Neuronal stem cell (in vitro differentiated cells): ENCODE data around the gene TUBB2B.

Experiments
- DNase-seq: peaks from one replicate; pipeline ENCODE4 v3.0.0-alpha.2; 2013; ENCODE audit warnings: low spot score
- H2AFZ ChIP-seq: one replicate; pipeline ENCODE4 v1.6.1; 2013; ENCODE audit warnings: mild to moderate bottlenecking, low read length, inconsistent platforms
- H2AK5ac ChIP-seq: 2 replicates; pipeline ENCODE4 v1.6.1; 2013; ENCODE audit warnings: low read depth, mild to moderate bottlenecking, inconsistent platforms, low read length, moderate library complexity, mixed read lengths
- H2BK120ac ChIP-seq: 2 replicates; pipeline ENCODE4 v1.6.1; 2013; ENCODE audit warnings: low read depth, mild to moderate bottlenecking, inconsistent platforms, low read length, moderate library complexity, mixed read lengths
- H2BK12ac ChIP-seq: one replicate; pipeline ENCODE4 v1.6.1; 2013; ENCODE audit warnings: low read length, inconsistent platforms
- H2BK15ac ChIP-seq: 2 replicates; pipeline ENCODE4 v1.6.1; 2013; ENCODE audit warnings: mild to moderate bottlenecking, low read length, inconsistent platforms, mixed read lengths
- H2BK5ac ChIP-seq: one replicate; pipeline ENCODE4 v1.6.1; 2013; ENCODE audit warnings: inconsistent platforms, mild to moderate bottlenecking, low read length, moderate library complexity
- H3K14ac ChIP-seq: one replicate; pipeline ENCODE4 v1.6.1; 2013; ENCODE audit warnings: low read length, inconsistent platforms
- H3K18ac ChIP-seq: 2 replicates; pipeline ENCODE4 v1.6.1; 2013; ENCODE audit warnings: low read length, inconsistent platforms
- H3K23ac ChIP-seq: 2 replicates; pipeline ENCODE4 v1.6.1; 2013; ENCODE audit warnings: low read depth, mild to moderate bottlenecking, mixed read lengths, low read length, inconsistent platforms; ENCODE audit not compliant: poor library complexity
- H3K27ac ChIP-seq: replicated peaks from 3 replicates; pipeline ENCODE4 v1.5.1; 2013; ENCODE audit warnings: low read length, inconsistent platforms
- H3K27me3 ChIP-seq, 3 experiments: 2 replicates each; pipeline ENCODE4 v1.6.1; 2013; ENCODE audit warnings: low read length in 3 of 3, mild to moderate bottlenecking in 2 of 3, inconsistent platforms in 1 of 3, low read depth in 1 of 3, mixed read lengths in 1 of 3, moderate library complexity in 1 of 3; ENCODE audit not compliant: control insufficient read depth in 3 of 3, insufficient read depth in 3 of 3
- H3K36me3 ChIP-seq, 2 donors: replicated peaks in 1 of 2; 2 replicates each; pipeline ENCODE4 v1.6.1; 2013; ENCODE audit warnings: low read length in 2 of 2; ENCODE audit not compliant: control insufficient read depth in 2 of 2, insufficient read depth in 2 of 2
- H3K4ac ChIP-seq: 2 replicates; pipeline ENCODE4 v1.6.1; 2013; ENCODE audit warnings: inconsistent platforms, mild to moderate bottlenecking, low read length, moderate library complexity
- H3K4me1 ChIP-seq, 2 donors: 1 replicate in 1 of 2; 2 replicates in 1 of 2; pipeline ENCODE4 v1.6.1; 2013; ENCODE audit warnings: low read length in 2 of 2, low read depth in 1 of 2; ENCODE audit not compliant: control insufficient read depth in 2 of 2, insufficient read depth in 1 of 2
- H3K4me2 ChIP-seq: one replicate; pipeline ENCODE4 v1.6.1; 2013; ENCODE audit warnings: mild to moderate bottlenecking, low read length, inconsistent platforms; ENCODE audit not compliant: insufficient read depth, poor library complexity, severe bottlenecking
- H3K4me3 ChIP-seq, 2 donors: 2 replicates each; pipeline ENCODE4 v1.5.1; 2013; ENCODE audit warnings: low read length in 2 of 2, mild to moderate bottlenecking in 2 of 2, inconsistent platforms in 1 of 2, moderate library complexity in 1 of 2
- H3K79me1 ChIP-seq: one replicate; pipeline ENCODE4 v1.6.1; 2013; ENCODE audit warnings: low read depth, mild to moderate bottlenecking, inconsistent platforms, low read length, moderate library complexity
- H3K9ac ChIP-seq: one replicate; pipeline ENCODE4 v1.6.1; 2013; ENCODE audit warnings: mild to moderate bottlenecking, low read depth, low read length, inconsistent platforms; ENCODE audit not compliant: poor library complexity
- H3K9me3 ChIP-seq, 2 donors: replicated peaks in 1 of 2; 2 replicates each; pipeline versions ENCODE3 to v1.6.1; 2013; ENCODE audit warnings: low read length in 2 of 2, mild to moderate bottlenecking in 2 of 2, inconsistent platforms in 1 of 2, low read depth in 1 of 2, mixed read lengths in 1 of 2, moderate library complexity in 1 of 2; ENCODE audit not compliant: control insufficient read depth in 2 of 2, insufficient read depth in 1 of 2
- H4K8ac ChIP-seq: one replicate; pipeline ENCODE4 v1.6.1; 2013; ENCODE audit warnings: low read depth, mild to moderate bottlenecking, inconsistent platforms, low read length, moderate library complexity
- H4K91ac ChIP-seq: one replicate; pipeline ENCODE4 v1.6.1; 2013; ENCODE audit warnings: low read length, low read depth, mild to moderate bottlenecking, inconsistent platforms; ENCODE audit not compliant: poor library complexity
- WGBS, 2 donors: extraction: QIAGEN DNeasy Blood & Tissue Kit; methylation state at CpG; one replicate each; pipeline ENCODE4 v1.1.7; 2013; ENCODE audit warnings: missing lambda C conversion rate in 2 of 2, mixed read lengths in 1 of 2; ENCODE audit not compliant: insufficient read length in 2 of 2, insufficient replicate concordance in 1 of 2; ENCODE audit errors: extremely low coverage in 2 of 2; 5-methylcytosine and 5-hydroxymethylcytosine counted together

TUBB2B gene

DNA sequence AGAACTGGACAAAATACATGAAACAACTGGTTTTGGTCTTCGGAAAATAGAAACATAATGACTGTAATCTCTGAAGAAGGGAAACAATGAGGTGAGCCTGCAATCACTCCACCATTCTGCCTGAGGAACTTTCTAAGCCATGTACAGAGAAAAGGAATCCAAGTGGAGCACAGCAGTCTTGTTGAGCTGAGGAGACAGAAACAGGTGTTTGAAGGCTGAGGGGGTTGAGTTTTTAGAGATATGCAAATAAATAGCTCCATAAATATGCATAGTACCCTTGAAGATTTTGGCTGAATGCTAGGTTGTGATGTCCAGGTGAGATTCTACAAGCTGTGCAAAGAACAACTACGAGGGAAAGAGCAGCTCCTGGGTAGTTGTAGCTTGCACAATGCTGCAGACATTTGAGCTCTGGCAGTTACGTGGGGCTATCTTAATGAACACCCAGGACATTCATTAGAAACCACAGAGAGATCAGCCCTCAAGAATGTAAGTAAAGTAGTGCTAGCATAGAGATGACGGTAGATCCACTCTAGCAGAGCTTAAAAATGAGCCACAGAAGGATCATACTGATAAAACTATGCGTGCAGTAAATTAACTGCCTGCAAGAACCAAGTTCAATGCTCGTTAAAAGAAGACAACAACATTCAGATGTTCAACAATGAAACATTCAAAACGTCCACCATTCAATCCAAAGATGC lies 24.3 kb downstream of the TUBB2B start:
- no peak overlapping the region for H2BK5ac ChIP-seq
- WGBS, 2 donors: no CpG with 5 or more reads among the region's 7 CpGs
- no peak overlapping the region for H4K91ac ChIP-seq
- H3K4me1 ChIP-seq: peaks cover 0 to 3% of the 10 kb centered on the region in 2 donors
- no peak overlapping the region for H2AK5ac ChIP-seq
- H3K27me3 ChIP-seq: no peaks in the 10 kb centered on the region
- H3K18ac ChIP-seq: no peak overlapping the region
- no peak overlapping the region for H3K27ac ChIP-seq
- H2BK120ac ChIP-seq: no peak overlapping the region
- H4K8ac ChIP-seq: no peak overlapping the region
- no peak overlapping the region for H3K4me3 ChIP-seq
- no peaks in the 10 kb centered on the region for H3K36me3 ChIP-seq
- no peak for DNase-seq
- H3K4me2 ChIP-seq: no peak overlapping the region
- H2AFZ ChIP-seq: no peak overlapping the region
- H2BK15ac ChIP-seq: no peak overlapping the region
- peaks cover 0 to 3% of the 10 kb centered on the region in 2 donors for H3K9me3 ChIP-seq
- H3K79me1 ChIP-seq: no peaks in the 10 kb centered on the region
- no peak overlapping the region for H3K23ac ChIP-seq
- H3K4ac ChIP-seq: no peak overlapping the region
- no peak overlapping the region for H2BK12ac ChIP-seq
- H3K9ac ChIP-seq: no peak overlapping the region
- no peak overlapping the region for H3K14ac ChIP-seq

DNA sequence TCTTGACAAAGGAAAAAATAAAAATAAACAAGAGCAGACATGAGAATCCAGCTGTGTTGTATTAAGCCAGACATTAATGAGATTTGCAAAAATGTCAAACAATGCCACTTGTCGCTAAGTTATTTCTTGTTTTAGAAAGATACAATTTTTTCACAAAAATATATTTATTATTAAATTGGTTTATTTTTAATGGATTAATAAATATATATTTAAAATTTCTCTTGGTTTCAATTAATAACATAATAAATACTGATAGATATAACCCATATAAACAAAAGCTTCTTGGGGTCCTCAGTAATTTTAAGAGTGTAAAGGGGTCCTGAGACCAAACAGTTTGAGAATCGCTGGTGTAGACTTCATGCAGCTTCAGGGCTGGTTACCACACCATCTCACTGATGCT lies 26.1 kb downstream of the TUBB2B start:
- no peak for DNase-seq
- no peak overlapping the region for H2BK12ac ChIP-seq
- no peak overlapping the region for H2AK5ac ChIP-seq
- no peaks in the 10 kb centered on the region for H3K79me1 ChIP-seq
- no peak overlapping the region for H2BK5ac ChIP-seq
- H2BK120ac ChIP-seq: no peak overlapping the region
- H3K9me3 ChIP-seq: peaks cover 0 to 3% of the 10 kb centered on the region in 2 donors
- no peak overlapping the region for H3K27ac ChIP-seq
- peaks cover under 1 to 1% of the 10 kb centered on the region in 2 donors for H3K4me1 ChIP-seq
- H2BK15ac ChIP-seq: no peak overlapping the region
- no peaks in the 10 kb centered on the region for H3K27me3 ChIP-seq
- H4K91ac ChIP-seq: no peak overlapping the region
- H3K18ac ChIP-seq: no peak overlapping the region
- no peak overlapping the region for H3K4me2 ChIP-seq
- H3K36me3 ChIP-seq: no peaks in the 10 kb centered on the region
- no peak overlapping the region for H3K14ac ChIP-seq
- no peak overlapping the region for H4K8ac ChIP-seq
- H3K23ac ChIP-seq: no peak overlapping the region
- H3K4ac ChIP-seq: no peak overlapping the region
- no peak overlapping the region for H3K4me3 ChIP-seq
- H3K9ac ChIP-seq: no peak overlapping the region
- no peak overlapping the region for H2AFZ ChIP-seq
- no CpG with 5 or more reads among the region's 2 CpGs for WGBS, 2 donors

DNA sequence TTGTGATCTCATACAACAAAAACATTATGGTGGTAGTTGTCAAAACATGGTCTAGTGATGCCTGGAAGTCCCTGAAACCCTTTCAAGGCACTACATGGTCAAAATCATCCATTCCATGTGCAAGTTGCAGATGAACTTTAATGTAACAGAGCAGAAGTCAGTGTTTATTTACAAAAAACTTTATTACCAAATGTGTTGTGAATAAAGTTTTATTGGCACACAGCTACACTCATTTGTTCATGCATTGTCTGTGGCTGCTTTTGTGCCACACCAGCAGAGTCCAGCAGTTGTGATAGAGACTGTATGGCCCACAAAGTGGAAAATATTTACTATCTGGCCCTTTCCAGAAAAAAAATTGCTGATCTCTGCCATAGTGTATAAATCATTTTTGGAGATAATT lies 26.8 kb downstream of the TUBB2B start:
- Histone ChIP-seq H3K4me1 (peaks cover 4 to 7% of the 10 kb centered on the region in 2 donors), H3K27ac (no peak overlapping the region), H2BK15ac (no peak overlapping the region), H3K79me1 (no peaks in the 10 kb centered on the region), H3K27me3 (no peaks in the 10 kb centered on the region), H2BK120ac (no peak overlapping the region), H2BK5ac (no peak overlapping the region), H3K23ac (no peak overlapping the region), H3K9me3 (peaks cover 0 to 3% of the 10 kb centered on the region in 2 donors), H3K14ac (no peak overlapping the region), H2BK12ac (no peak overlapping the region), H3K9ac (no peak overlapping the region), H2AFZ (no peak overlapping the region), H4K91ac (no peak overlapping the region), H3K36me3 (no peaks in the 10 kb centered on the region), H2AK5ac (no peak overlapping the region), H3K18ac (no peak overlapping the region), H3K4me3 (no peak overlapping the region), H3K4ac (no peak overlapping the region), H3K4me2 (no peak overlapping the region), H4K8ac (no peak overlapping the region)
- DNase-seq: no peak

- WGBS, 2 donors: no CpG with 5 or more reads among the region's 5 CpGs
- no peak overlapping the region for H3K4me2 ChIP-seq
- no peak overlapping the region for H2AK5ac ChIP-seq
- peaks cover 7 to 16% of the 10 kb centered on the region in 2 donors for H3K4me1 ChIP-seq
- H2BK120ac ChIP-seq: no peak overlapping the region
- peaks cover 0 to 3% of the 10 kb centered on the region in 2 donors for H3K9me3 ChIP-seq
- no peak overlapping the region for H2BK5ac ChIP-seq
- H3K18ac ChIP-seq: no peak overlapping the region
- H4K8ac ChIP-seq: no peak overlapping the region
- H3K27ac ChIP-seq: no peak overlapping the region
- H2BK15ac ChIP-seq: no peak overlapping the region
- H3K36me3 ChIP-seq: no peaks in the 10 kb centered on the region
- no peak for DNase-seq
- H3K27me3 ChIP-seq: no peaks in the 10 kb centered on the region
- no peak overlapping the region for H3K4ac ChIP-seq
- H3K79me1 ChIP-seq: no peaks in the 10 kb centered on the region
- no peak overlapping the region for H3K4me3 ChIP-seq
- no peak overlapping the region for H3K14ac ChIP-seq
- H4K91ac ChIP-seq: no peak overlapping the region
- H2BK12ac ChIP-seq: no peak overlapping the region
- H3K23ac ChIP-seq: no peak overlapping the region
- H3K9ac ChIP-seq: no peak overlapping the region
- H2AFZ ChIP-seq: no peak overlapping the region
Measured at GRCh38 chr6:3199382-3199781, 28.1 kb downstream of the TUBB2B start.
